Measurements from ENCODE around the gene CSAD. TPM values are rescaled to one million over a fixed set of nuclear protein-coding genes. Genes with fewer than 3 reads are reported as not detected.

Gene CSAD
- total and polyA plus RNA-seq, 2 experiments from 2014 or later: 8.6 to 14.2 TPM

DNA sequence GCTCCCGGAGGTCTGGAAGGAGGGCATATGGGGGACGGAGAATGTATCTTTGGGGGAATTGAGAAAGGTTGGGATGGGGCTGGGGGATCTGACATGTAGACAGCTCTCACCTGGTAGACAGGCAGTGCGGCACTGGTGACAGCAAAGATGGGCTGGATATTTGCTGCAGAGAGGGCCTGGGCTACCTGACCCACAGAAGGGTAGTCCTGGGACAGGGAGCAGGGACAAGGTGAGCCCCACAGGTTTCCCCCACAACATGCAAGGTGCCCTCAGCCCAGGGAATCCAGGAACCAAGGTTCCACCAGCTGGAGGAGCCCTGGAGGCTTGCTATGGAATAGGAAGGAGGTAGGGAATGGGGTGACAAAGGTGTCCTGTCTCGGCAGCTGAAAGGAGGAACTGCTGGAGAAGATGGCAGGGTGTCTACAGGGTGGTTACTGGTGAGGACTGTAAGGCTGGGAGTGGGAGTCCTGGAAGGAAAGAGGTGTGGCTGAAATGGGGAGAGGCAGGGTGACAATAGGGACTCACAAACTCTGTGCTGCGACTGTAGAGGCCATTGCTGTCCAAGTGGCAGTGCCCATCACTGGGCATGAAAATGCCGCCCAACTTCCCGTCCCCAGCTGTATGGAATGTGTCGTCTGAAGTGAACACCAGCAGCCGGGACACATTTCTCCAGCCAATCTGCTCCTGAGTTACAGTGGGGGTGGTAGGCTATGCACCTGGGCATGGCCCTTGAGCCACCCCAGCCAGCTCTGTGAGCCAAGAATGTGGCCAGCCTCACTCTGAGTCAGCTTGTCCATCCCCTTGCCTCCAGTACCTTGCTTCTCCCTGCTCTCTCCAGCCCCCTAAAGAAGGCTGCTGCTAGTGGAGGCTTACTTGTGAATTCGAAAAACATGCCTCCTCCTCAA lies 15.0 kb upstream of the CSAD start:
- no peak overlapping the region for H3K4me3 ChIP-seq
- no peaks in the 10 kb centered on the region for H3K79me2 ChIP-seq (ENCODE audit: insufficient read depth)
- no peak overlapping the region for H3K9ac ChIP-seq
- no peaks in the 10 kb centered on the region for H3K9me3 ChIP-seq (ENCODE audit: low read depth)
- H3K27me3 ChIP-seq (replicated peaks; ENCODE audit: insufficient read depth): no peaks in the 10 kb centered on the region
- no peaks in the 10 kb centered on the region; the same call in 1 of the 2 replicates for H3K4me1 ChIP-seq (ENCODE audit: insufficient read depth)
- H2AFZ ChIP-seq: no peak overlapping the region
- WGBS, 2 experiments (ENCODE audit: low coverage in 1 of 2, low lambda C conversion rate in 2 of 2, missing lambda C conversion rate in 2 of 2): 92 to 93% methylated on average over 10 of the region's 10 CpGs
- H4K20me1 ChIP-seq (ENCODE audit: insufficient read depth): no peaks in the 10 kb centered on the region
- H3K9me2 ChIP-seq (ENCODE audit: insufficient read depth): no peaks in the 10 kb centered on the region
- H3F3A ChIP-seq (ENCODE audit: insufficient read depth): peaks cover 1% of the 10 kb centered on the region; the same call in 1 of the 2 replicates
- no peak overlapping the region for H3K27ac ChIP-seq
- in situ Hi-C loops (cut with MboI): no loop called here
- DNase-seq: peak; percentile 40
- TF ChIP-seq EZH2 (IDR thresholded peaks at IDR 0.05; ENCODE audit: insufficient read depth, poor library complexity, severe bottlenecking) (no peak), EZH2phosphoT487 (IDR thresholded peaks at IDR 0.05; ENCODE audit: insufficient read depth, low read depth) (no peak)
- no peaks in the 10 kb centered on the region for H3K36me3 ChIP-seq (ENCODE audit: low read depth)
- H3K4me2 ChIP-seq (ENCODE audit: unreplicated experiment): no peak overlapping the region

DNA sequence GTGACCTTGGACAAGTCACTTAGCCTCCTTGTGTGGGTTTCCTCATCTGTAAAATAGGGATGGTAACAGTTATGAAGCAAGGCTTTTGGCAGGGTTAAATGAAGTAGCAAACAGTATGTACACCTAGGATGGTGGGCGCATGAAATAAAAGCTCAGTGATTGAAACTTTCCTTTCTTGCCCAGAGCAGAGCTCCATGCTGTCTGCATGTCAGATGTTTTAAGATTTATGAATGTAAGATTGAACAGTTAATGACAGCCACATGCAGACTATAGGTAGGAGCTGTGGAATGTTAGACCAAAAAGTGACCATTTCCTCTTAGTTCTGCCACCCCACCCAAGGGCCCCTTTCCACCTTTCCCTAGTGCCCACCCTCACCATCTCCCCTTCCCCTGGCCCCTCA lies 14.2 kb upstream of the CSAD start:
- Histone ChIP-seq H3K36me3 (ENCODE audit: low read depth) (no peaks in the 10 kb centered on the region), H4K20me1 (ENCODE audit: insufficient read depth) (no peaks in the 10 kb centered on the region), H3K4me2 (ENCODE audit: unreplicated experiment) (no peak overlapping the region), H3K79me2 (ENCODE audit: insufficient read depth) (no peaks in the 10 kb centered on the region), H3K4me3 (no peak overlapping the region), H3K4me1 (ENCODE audit: insufficient read depth) (no peaks in the 10 kb centered on the region; the same call in 1 of the 2 replicates), H3K27ac (no peak overlapping the region), H2AFZ (no peak overlapping the region), H3K9ac (no peak overlapping the region), H3F3A (ENCODE audit: insufficient read depth) (peaks cover 6% of the 10 kb centered on the region; the same call in 1 of the 2 replicates), H3K27me3 (replicated peaks; ENCODE audit: insufficient read depth) (no peaks in the 10 kb centered on the region), H3K9me2 (ENCODE audit: insufficient read depth) (no peaks in the 10 kb centered on the region), H3K9me3 (ENCODE audit: low read depth) (no peaks in the 10 kb centered on the region)
- in situ Hi-C loops (cut with MboI): no loop called here
- DNase-seq: no peak
- TF ChIP-seq EZH2phosphoT487 (IDR thresholded peaks at IDR 0.05; ENCODE audit: insufficient read depth, low read depth): no peak
- no peak for TF ChIP-seq EZH2 (IDR thresholded peaks at IDR 0.05; ENCODE audit: insufficient read depth, poor library complexity, severe bottlenecking)
- WGBS, 2 experiments (ENCODE audit: low coverage in 1 of 2, low lambda C conversion rate in 2 of 2, missing lambda C conversion rate in 2 of 2): 95% methylated on average over 1 of the region's 1 CpG

DNA sequence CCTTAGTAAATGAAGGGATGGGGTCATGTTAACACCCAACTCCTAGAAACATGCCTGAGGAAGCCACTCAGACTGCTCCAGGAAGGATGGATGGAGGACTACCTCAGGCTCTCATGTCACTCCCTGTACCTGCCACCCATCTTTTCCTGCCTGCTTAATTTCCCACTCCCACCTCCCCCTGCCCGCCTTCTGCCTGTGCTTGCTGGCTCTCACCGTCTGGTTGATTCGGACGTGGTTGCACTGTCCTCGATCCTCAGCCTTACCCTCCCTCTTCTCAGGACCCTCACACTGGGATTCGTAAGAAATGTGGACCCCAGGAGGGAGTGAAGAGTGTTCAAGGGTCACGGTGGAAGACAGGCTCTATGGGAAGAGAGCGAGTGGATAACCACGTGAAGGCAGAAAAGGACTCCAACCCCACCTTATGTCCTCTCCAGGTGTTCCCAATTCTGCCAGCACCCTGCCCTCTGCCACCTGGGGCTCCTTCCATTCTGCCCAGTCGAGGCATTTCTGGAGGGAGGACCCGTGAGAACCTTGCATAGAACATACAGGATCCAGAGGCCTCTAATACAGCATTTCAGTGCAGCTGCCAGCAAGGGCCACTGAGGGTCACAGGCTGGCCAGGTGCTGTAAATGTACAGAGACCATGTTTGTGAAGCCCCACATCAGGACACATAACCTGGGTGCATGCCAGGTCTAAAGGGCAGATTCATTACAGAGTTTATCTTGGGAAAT lies 13.4 kb upstream of the CSAD start:
- in situ Hi-C loops (cut with MboI): no loop called here

DNA sequence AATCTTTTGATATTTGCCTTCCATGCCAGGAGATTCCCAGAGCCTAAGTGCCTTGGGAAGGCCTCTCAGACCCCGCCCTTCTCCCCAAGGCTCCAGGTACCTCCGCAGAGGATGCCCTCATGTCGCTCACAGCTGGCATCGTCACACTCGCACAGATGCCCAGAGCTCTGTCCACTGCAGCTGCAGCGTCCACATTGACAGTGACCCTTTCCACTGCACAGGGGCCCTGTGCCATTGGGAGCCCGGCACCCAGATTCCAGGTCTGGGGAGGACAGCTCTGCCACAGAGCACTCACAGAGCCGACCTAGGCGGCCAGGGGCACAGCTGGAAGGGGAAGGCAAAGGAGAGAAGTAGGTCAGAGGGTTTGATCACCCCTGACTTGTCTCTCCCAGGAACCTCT lies 12.3 kb upstream of the CSAD start:
- no peaks in the 10 kb centered on the region for H3K36me3 ChIP-seq (ENCODE audit: low read depth)
- no peak overlapping the region for H3K4me3 ChIP-seq
- no peak overlapping the region for H3K9ac ChIP-seq
- H3K27me3 ChIP-seq (replicated peaks; ENCODE audit: insufficient read depth): no peaks in the 10 kb centered on the region
- H2AFZ ChIP-seq: no peak overlapping the region
- H3K9me2 ChIP-seq (ENCODE audit: insufficient read depth): no peaks in the 10 kb centered on the region
- no peak overlapping the region for H3K4me2 ChIP-seq (ENCODE audit: unreplicated experiment)
- no peaks in the 10 kb centered on the region for H3K79me2 ChIP-seq (ENCODE audit: insufficient read depth)
- 90 to 95% methylated on average over 9 of the region's 9 CpGs for WGBS, 2 experiments (ENCODE audit: low coverage in 1 of 2, low lambda C conversion rate in 2 of 2, missing lambda C conversion rate in 2 of 2)
- H3K27ac ChIP-seq: no peak overlapping the region
- no peaks in the 10 kb centered on the region for H3K9me3 ChIP-seq (ENCODE audit: low read depth)
- no peaks in the 10 kb centered on the region for H4K20me1 ChIP-seq (ENCODE audit: insufficient read depth)
- in situ Hi-C loops (cut with MboI): no loop called here
- peaks cover 21% of the 10 kb centered on the region for H3F3A ChIP-seq (ENCODE audit: insufficient read depth)
- TF ChIP-seq EZH2phosphoT487 (IDR thresholded peaks at IDR 0.05; ENCODE audit: insufficient read depth, low read depth) (no peak), EZH2 (IDR thresholded peaks at IDR 0.05; ENCODE audit: insufficient read depth, poor library complexity, severe bottlenecking) (no peak)
- H3K4me1 ChIP-seq (ENCODE audit: insufficient read depth): no peaks in the 10 kb centered on the region; the same call in 1 of the 2 replicates
- no peak for DNase-seq

More for the DNA sequence above, 13.4 kb upstream of the CSAD start:
- H3K9me3 ChIP-seq (ENCODE audit: low read depth): no peaks in the 10 kb centered on the region
- H3K4me3 ChIP-seq: no peak overlapping the region
- no peaks in the 10 kb centered on the region for H4K20me1 ChIP-seq (ENCODE audit: insufficient read depth)
- H3K9ac ChIP-seq: no peak overlapping the region
- no peaks in the 10 kb centered on the region; the same call in 1 of the 2 replicates for H3K4me1 ChIP-seq (ENCODE audit: insufficient read depth)
- H3F3A ChIP-seq (ENCODE audit: insufficient read depth): peaks cover 12% of the 10 kb centered on the region
- no peaks in the 10 kb centered on the region for H3K36me3 ChIP-seq (ENCODE audit: low read depth)
- H3K9me2 ChIP-seq (ENCODE audit: insufficient read depth): no peaks in the 10 kb centered on the region
- H3K4me2 ChIP-seq (ENCODE audit: unreplicated experiment): no peak overlapping the region
- no peaks in the 10 kb centered on the region for H3K79me2 ChIP-seq (ENCODE audit: insufficient read depth)
- DNase-seq: no peak
- no peak overlapping the region for H3K27ac ChIP-seq
- TF ChIP-seq EZH2phosphoT487 (IDR thresholded peaks at IDR 0.05; ENCODE audit: insufficient read depth, low read depth) (no peak), EZH2 (IDR thresholded peaks at IDR 0.05; ENCODE audit: insufficient read depth, poor library complexity, severe bottlenecking) (no peak)
- WGBS, 2 experiments (ENCODE audit: low coverage in 1 of 2, low lambda C conversion rate in 2 of 2, missing lambda C conversion rate in 2 of 2): 63 to 66% methylated on average over 11 of the region's 11 CpGs
- no peak overlapping the region for H2AFZ ChIP-seq
- no peaks in the 10 kb centered on the region for H3K27me3 ChIP-seq (replicated peaks; ENCODE audit: insufficient read depth)
